Umbilical cord (tissue), 2 donors: Measurements from ENCODE around the gene FAM98C. TPM values are rescaled to one million over a fixed set of nuclear protein-coding genes. Genes with fewer than 3 reads are reported as not detected.
A peak's percentile ranks its signal among the peaks of the same experiment; 100 is the strongest.

Source experiments
- DNase-seq: peaks from one replicate; pipeline ENCODE4 v3.0.0-alpha.2; 2015; ENCODE audit warnings: low spot score
- total RNA-seq: library from RNA; depleted of rRNA; stranded (reverse); fragments of >200 nt; gene quantifications from one replicate; pipeline ENCODE4 v1.2.3, GENCODE V29; 2014; ENCODE audit warnings: low replicate concordance; ENCODE audit not compliant: insufficient read depth

FAM98C gene
- total RNA-seq, 1 donor from 2014 or later = 6.7 TPM

DNA sequence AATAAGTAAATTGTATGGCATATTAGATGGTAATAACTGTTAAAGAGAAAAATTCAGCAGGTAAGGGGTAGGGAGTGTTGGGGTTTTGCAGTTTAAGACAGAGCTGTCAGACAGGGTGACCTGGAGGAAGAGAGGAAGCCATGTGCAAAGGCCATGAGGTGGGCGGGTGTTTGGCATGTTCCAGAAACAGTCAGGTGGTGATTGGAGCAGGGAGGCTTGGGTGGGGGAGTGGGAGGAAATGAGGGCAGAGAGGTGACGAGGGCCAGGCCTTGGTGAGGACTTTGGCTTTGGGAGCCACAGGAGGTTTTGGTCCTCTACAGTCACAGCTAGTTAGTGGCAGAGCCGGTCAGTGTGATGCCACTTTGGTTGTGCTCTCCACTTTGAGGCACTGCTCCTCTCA is 50.7 kb downstream of the FAM98C start:
- no peak for DNase-seq

GRCh38 chr19:38455031-38455430 is 52.1 kb downstream of the FAM98C start:
- DNase-seq = peak; percentile 28

DNA sequence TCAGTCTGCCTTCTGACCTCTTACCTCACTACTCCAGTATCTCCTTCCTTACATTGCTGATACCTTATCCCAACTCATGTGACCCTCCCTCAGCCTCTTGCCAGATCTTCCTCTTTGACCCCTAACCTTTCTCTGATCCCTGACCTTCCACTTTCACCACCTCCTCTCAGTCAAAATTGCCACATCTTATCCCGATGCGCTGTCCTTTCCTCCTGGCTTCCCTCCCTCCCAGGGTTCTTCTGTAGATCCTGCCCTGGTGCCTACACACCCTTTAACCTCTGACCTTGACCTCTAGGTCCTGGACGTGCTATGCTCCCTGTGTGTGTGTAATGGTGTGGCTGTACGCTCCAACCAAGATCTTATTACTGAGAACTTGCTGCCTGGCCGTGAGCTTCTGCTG is 54.3 kb downstream of the FAM98C start:
- DNase-seq = no peak

DNA sequence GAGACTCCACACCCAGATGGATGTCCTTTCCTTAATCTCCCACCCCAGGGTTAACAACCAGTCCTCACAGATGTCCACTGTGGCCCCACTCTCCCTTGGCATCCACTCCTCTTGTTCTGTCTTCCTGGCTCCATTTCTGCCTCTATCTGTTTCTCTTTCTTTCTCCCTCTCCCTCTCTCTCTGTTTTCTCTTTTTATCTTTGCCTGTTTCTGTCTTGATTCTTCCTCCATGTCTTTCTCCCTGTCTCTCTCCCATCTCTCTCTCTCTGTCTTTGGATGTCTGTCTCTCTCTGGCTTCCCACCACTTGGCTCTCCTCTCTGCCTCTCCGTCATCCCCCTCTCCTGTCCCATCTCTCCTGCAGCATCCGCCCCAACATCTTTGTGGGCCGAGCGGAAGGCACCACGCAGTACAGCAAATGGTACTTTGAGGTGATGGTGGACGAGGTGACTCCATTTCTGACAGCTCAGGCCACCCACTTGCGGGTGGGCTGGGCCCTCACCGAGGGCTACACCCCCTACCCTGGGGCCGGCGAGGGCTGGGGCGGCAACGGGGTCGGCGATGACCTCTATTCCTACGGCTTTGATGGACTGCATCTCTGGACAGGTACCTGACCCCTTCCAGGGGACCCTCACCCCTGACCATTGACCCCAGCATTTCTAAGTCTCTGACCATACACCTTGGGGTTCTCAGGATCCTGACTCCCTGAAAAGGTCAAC is 55.0 kb downstream of the FAM98C start:
- no peak for DNase-seq

Other genes with a start within 250 kb of the FAM98C start
- gene DPF1, start 178.9 kb upstream of the FAM98C start, total RNA-seq = 2.2 TPM
- gene PPP1R14A, start 146.7 kb upstream of the FAM98C start, total RNA-seq = 43.1 TPM
- gene SPINT2, start 138.5 kb upstream of the FAM98C start, total RNA-seq = 113 TPM
- 8.7 TPM for gene C19orf33, start 98.8 kb upstream of the FAM98C start, total RNA-seq
- gene YIF1B, start 87.1 kb upstream of the FAM98C start, total RNA-seq = 35.4 TPM
- 12.3 TPM for gene KCNK6, start 83.2 kb upstream of the FAM98C start, total RNA-seq
- 3.4 TPM for gene CATSPERG, start 67.3 kb upstream of the FAM98C start, total RNA-seq
- gene PSMD8, start 28.5 kb upstream of the FAM98C start, total RNA-seq = 147 TPM
- gene GGN, start 15.1 kb upstream of the FAM98C start, total RNA-seq = not detected
- not detected for gene SPRED3, start 14.4 kb upstream of the FAM98C start, total RNA-seq
- gene RASGRP4, start 23.1 kb downstream of the FAM98C start, total RNA-seq = 0.96 TPM
- gene RYR1, start 30.6 kb downstream of the FAM98C start, total RNA-seq = 1.4 TPM
- gene MAP4K1, start 214.9 kb downstream of the FAM98C start, total RNA-seq = 0.96 TPM
- gene EIF3K, start 216.1 kb downstream of the FAM98C start, total RNA-seq = 56.1 TPM
- 354 TPM for gene ACTN4, start 244.6 kb downstream of the FAM98C start, total RNA-seq